HepG2 (cell line): ENCODE results near the gene ZNF618. TPM values are rescaled to one million over a fixed set of nuclear protein-coding genes. Genes with fewer than 3 reads are reported as not detected.

Experiments used
- ATAC-seq: fragments of 200-7000 bp; cut with Tn5 transposase; 3 replicates; pipeline ENCODE4 v1.9.1; 2020; ENCODE audit warnings: mild to moderate bottlenecking, moderate library complexity
- BruUV-seq: library from RNA; stranded (reverse); fragments of 400-500 nt; replicated peaks from 2 replicates; lab custom pipeline; 2021; lab: Mats Ljungman, UMichigan
- CTCF ChIA-PET: fragments of 300-600 bp; formaldehyde crosslinking; extraction: SDS; loops from one replicate; lab custom pipeline; 2021; ENCODE audit warnings: low total read pairs, inconsistent platforms, low intra/inter-chr PET ratio; lab: Yijun Ruan, JAX
- POLR2A ChIA-PET: fragments of 350-600 bp; sonication (Branson Sonifier 250); formaldehyde crosslinking; loops from one replicate; lab custom pipeline; 2020; ENCODE audit warnings: antibody characterized with exemption, inconsistent platforms; lab: Yijun Ruan, JAX
- DNase-seq: peaks from one replicate; pipeline ENCODE4 v3.0.0-alpha.2; 2015; ENCODE audit warnings: low spot score
- FAIRE-seq: peaks from 3 replicates; lab custom pipeline; 2011; peaks lifted over from hg19 to GRCh38; lab: Jason Lieb, UNC
- H2AFZ ChIP-seq: one replicate; pipeline ENCODE4 v1.6.1; 2011; ENCODE audit warnings: low read length, inconsistent platforms
- H3K27ac ChIP-seq: fragments of 300-600 bp; 3 replicates; pipeline ENCODE4 v1.8.0; 2011; ENCODE audit warnings: mixed run types, mild to moderate bottlenecking, mixed read lengths, low read length, inconsistent platforms; ENCODE audit not compliant: insufficient read depth; ENCODE audit errors: extremely low read length
- H3K27me3 ChIP-seq, 2 experiments: fragments of 200-600 bp in 1 of 2; 2 replicates in 1 of 2; 3 replicates in 1 of 2; pipeline versions ENCODE4 v1.6.0 to v1.8.0; 2011; ENCODE audit warnings: low read length in 2 of 2, mild to moderate bottlenecking in 2 of 2, moderate library complexity in 2 of 2, inconsistent platforms in 1 of 2; ENCODE audit not compliant: insufficient read depth in 2 of 2, control insufficient read depth in 1 of 2
- H3K36me3 ChIP-seq, 2 experiments: fragments of 200-600 bp in 1 of 2; replicated peaks in 1 of 2; 2 replicates in 1 of 2; 3 replicates in 1 of 2; pipeline versions ENCODE4 v1.5.1 to v1.8.0; 2011; ENCODE audit warnings: low read length in 2 of 2, inconsistent platforms in 1 of 2; ENCODE audit not compliant: insufficient read depth in 2 of 2, control insufficient read depth in 1 of 2
- H3K4me1 ChIP-seq: 2 replicates; pipeline ENCODE4 v1.5.1; 2012; ENCODE audit warnings: low read length, inconsistent platforms; ENCODE audit not compliant: insufficient read depth
- H3K4me2 ChIP-seq: 2 replicates; pipeline ENCODE4 v1.6.0; 2011; ENCODE audit warnings: low read depth, low read length, inconsistent platforms
- H3K4me3 ChIP-seq, 3 experiments: fragments of 200-600 bp in 1 of 3; sonication (generic), shearing (Covaris generic) in 1 of 3; replicated peaks in 1 of 3; 2 replicates each; pipeline ENCODE4 v1.5.1; 2011 to 2016; ENCODE audit warnings: low read length in 3 of 3, inconsistent platforms in 2 of 3, low read depth in 2 of 3, mild to moderate bottlenecking in 2 of 3, control low read depth in 1 of 3, mixed read lengths in 1 of 3; ENCODE audit not compliant: insufficient read depth in 1 of 3
- H3K79me2 ChIP-seq: one replicate; pipeline ENCODE4 v1.6.1; 2011; ENCODE audit warnings: low read length, inconsistent platforms; ENCODE audit not compliant: insufficient read depth
- H3K9ac ChIP-seq: 2 replicates; pipeline ENCODE4 v1.6.0; 2011; ENCODE audit warnings: mild to moderate bottlenecking, low read depth, low read length, inconsistent platforms; ENCODE audit not compliant: insufficient read depth
- H3K9me3 ChIP-seq: 2 replicates; pipeline ENCODE4 v1.5.1; 2012; ENCODE audit warnings: mild to moderate bottlenecking, low read length
- H4K20me1 ChIP-seq: 2 replicates; pipeline ENCODE4 v1.6.0; 2011; ENCODE audit warnings: inconsistent platforms, mild to moderate bottlenecking, low read length, moderate library complexity; ENCODE audit not compliant: insufficient read depth
- CENPT ChIP-seq: sonication (generic); formaldehyde crosslinking; IDR thresholded peaks from 2 replicates; pipeline ENCODE4 v1.8.0; 2022; ENCODE audit warnings: low read depth, mild to moderate bottlenecking, moderate library complexity, missing genetic modification reagents
- MAFF ChIP-seq: IDR thresholded peaks from 2 replicates; pipeline ENCODE4 v1.6.1; 2011; ENCODE audit warnings: low read depth, low read length, improper control_type of control experiment
- NFRKB ChIP-seq: fragments of 450-650 bp; IDR thresholded peaks from 2 replicates; pipeline ENCODE4 v1.6.1; 2017
- NR2F1 ChIP-seq, 2 experiments: fragments of 450-650 bp in 1 of 2; formaldehyde crosslinking in 1 of 2; IDR thresholded peaks; 2 replicates each; pipeline versions ENCODE4 v1.5.0 to v1.6.1; 2016 to 2020; ENCODE audit warnings: mild to moderate bottlenecking in 1 of 2, missing compliant biosample characterization in 1 of 2, missing genetic modification reagents in 1 of 2, moderate library complexity in 1 of 2
- PPARG ChIP-seq: conservative IDR thresholded peaks from 2 replicates; pipeline ENCODE4 v1.6.1; 2016; ENCODE audit warnings: missing biosample characterization, missing genetic modification reagents
- ZBTB1 ChIP-seq: sonication (generic); formaldehyde crosslinking; IDR thresholded peaks from 2 replicates; pipeline ENCODE4 v1.4.0; 2020; ENCODE audit warnings: missing genetic modification reagents, borderline replicate concordance
- ZNF619 ChIP-seq: sonication (generic); formaldehyde crosslinking; IDR thresholded peaks from 2 replicates; pipeline ENCODE4 v1.4.0; 2020; ENCODE audit warnings: mild to moderate bottlenecking, missing genetic modification reagents
- ZNF780A ChIP-seq: sonication (generic); formaldehyde crosslinking; IDR thresholded peaks from 2 replicates; pipeline ENCODE4 v1.8.0; 2022; ENCODE audit warnings: mild to moderate bottlenecking, missing genetic modification reagents, moderate library complexity
- ZSCAN25 ChIP-seq: sonication (generic); formaldehyde crosslinking; IDR thresholded peaks from 2 replicates; pipeline ENCODE4 v1.8.0; 2022; ENCODE audit warnings: mild to moderate bottlenecking, missing genetic modification reagents
- WGBS: methylation state at CpG from one replicate; pipeline ENCODE4 v1.1.6; 2017; ENCODE audit warnings: low lambda C conversion rate; 5-methylcytosine and 5-hydroxymethylcytosine counted together
- in situ Hi-C: cut with HindIII; loops from 2 replicates; pipeline ENCODE4 v1.10.0; 2017; ENCODE audit warnings: low pct_unique_long_range_greater_than_20kb; ENCODE audit not compliant: extremely low pct_ligation_motif_present
- intact Hi-C: fragments of 100-400 bp; cut with micrococcal nuclease; formaldehyde crosslinking; loops from one replicate; pipeline ENCODE4 v1.10.0; 2022; ENCODE audit not compliant: unreplicated experiment
- polyA plus RNA-seq, 8 experiments: library from polyadenylated mRNA; depleted of rRNA in 3 of 8; stranded (reverse) in 7 of 8; unstranded in 1 of 8; fragments of >200 nt; fragmentation: Illumina TruSeq in 4 of 8; extraction: Trizol in 4 of 8; gene quantifications; 2 replicates each; pipeline versions ENCODE4 v1.2.1 to v1.2.3, GENCODE V29; 2011 to 2016; ENCODE audit warnings: low read depth in 4 of 8, missing spikeins in 1 of 8, mixed read lengths in 1 of 8; ENCODE audit not compliant: insufficient read depth in 1 of 8
- total RNA-seq, 5 experiments: library from RNA; depleted of rRNA; stranded (reverse); fragments of >200 nt; fragmentation: Illumina TruSeq; extraction: Trizol; gene quantifications; 2 replicates each; pipeline ENCODE4 v1.2.3, GENCODE V29; 2016; ENCODE audit warnings: low read depth in 1 of 5
- TF ChIP-seq, protein P1 (sequence below): sonication (generic); formaldehyde crosslinking; conservative IDR thresholded peaks from 2 replicates; pipeline ENCODE4 v1.8.0; 2022; ENCODE audit warnings: missing genetic modification reagents
- TF ChIP-seq, protein P2 (sequence below): sonication (generic); formaldehyde crosslinking; IDR thresholded peaks from 2 replicates; pipeline ENCODE4 v1.4.0; 2020; ENCODE audit warnings: missing genetic modification reagents
- TF ChIP-seq, protein P3 (sequence below): sonication (generic); formaldehyde crosslinking; IDR thresholded peaks from 2 replicates; pipeline ENCODE4 v1.4.0; 2020; ENCODE audit warnings: missing genetic modification reagents

ZNF618 gene
- total and polyA plus RNA-seq, 2 of the 13 experiments (the other 11 are each of a cell fraction or from before 2014, with no cell fraction given), result 0.07 TPM

DNA sequence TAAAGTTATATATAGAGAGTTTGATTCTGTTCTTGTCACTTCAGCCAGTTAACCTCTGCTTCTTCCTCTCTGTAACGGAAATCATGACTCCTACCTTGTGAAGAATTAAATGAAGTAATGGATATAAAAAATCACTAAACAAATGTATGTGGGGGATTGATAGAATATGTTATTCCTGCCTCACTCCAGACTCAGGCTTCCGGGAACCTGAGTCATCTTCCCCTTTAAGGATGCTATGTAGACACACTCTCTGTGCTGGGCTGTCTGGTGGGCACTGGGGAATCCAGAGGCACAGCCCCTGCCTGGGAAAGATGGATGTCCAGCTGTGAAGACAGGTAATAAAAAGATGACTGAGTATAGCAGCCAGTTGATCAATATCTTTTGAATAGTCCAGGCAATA lies 77.4 kb downstream of the ZNF618 start:
- FAIRE-seq (no peak), DNase-seq (no peak), ATAC-seq (no peak)
- Histone ChIP-seq H3K27ac (no peak overlapping the region), H3K4me1 (no peaks in the 10 kb centered on the region), H2AFZ (no peak overlapping the region), H3K27me3 (peaks cover 0 to 5% of the 10 kb centered on the region in 2 experiments; a peak in 1 of 5 replicates), H3K79me2 (no peaks in the 10 kb centered on the region), H4K20me1 (no peaks in the 10 kb centered on the region), H3K4me3 (no peak overlapping the region), H3K36me3 (no peaks in the 10 kb centered on the region), H3K9me3 (no peaks in the 10 kb centered on the region), H3K9ac (no peak overlapping the region), H3K4me2 (no peak overlapping the region)
- CTCF ChIA-PET, result no interaction called here
- WGBS, result 10% methylated on average over 2 of the region's 2 CpGs
- intact Hi-C loops, result no loop called here
- BruUV-seq, result no TSS peak
- TF ChIP-seq PPARG (CRISPR knock-in tag) (no peak), ZBTB1 (CRISPR knock-in tag) (no peak), ZNF780A (CRISPR knock-in tag) (no peak)
- TF ChIP-seq, protein P1, sequence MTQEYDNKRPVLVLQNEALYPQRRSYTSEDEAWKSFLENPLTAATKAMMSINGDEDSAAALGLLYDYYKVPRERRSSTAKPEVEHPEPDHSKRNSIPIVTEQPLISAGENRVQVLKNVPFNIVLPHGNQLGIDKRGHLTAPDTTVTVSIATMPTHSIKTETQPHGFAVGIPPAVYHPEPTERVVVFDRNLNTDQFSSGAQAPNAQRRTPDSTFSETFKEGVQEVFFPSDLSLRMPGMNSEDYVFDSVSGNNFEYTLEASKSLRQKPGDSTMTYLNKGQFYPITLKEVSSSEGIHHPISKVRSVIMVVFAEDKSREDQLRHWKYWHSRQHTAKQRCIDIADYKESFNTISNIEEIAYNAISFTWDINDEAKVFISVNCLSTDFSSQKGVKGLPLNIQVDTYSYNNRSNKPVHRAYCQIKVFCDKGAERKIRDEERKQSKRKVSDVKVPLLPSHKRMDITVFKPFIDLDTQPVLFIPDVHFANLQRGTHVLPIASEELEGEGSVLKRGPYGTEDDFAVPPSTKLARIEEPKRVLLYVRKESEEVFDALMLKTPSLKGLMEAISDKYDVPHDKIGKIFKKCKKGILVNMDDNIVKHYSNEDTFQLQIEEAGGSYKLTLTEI, result no peak
- POLR2A ChIA-PET, result no interaction called here
- in situ Hi-C loops, result no loop called here

DNA sequence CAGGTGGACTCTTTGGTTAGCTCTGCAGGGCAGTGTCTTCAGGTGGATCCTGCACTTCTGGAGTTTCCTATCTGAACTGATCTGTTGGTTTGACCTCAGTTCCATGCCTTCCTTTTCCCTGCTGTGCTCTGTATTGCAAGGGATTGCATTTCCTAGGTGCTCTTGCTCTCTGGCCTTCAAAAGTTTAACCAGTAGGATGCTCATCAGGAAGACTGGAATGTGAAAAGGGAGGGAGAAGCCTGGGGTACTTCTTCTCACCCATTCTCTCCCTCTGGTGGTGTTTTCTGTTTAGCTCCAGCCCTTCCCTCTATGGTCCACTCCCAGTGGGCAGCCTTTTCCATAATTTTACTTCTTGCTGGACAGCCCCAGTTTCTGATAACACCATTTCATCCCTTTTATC lies 78.5 kb downstream of the ZNF618 start:
- intact Hi-C loops, result no loop called here
- no peak overlapping the region for H3K4me2 ChIP-seq
- H2AFZ ChIP-seq, result no peak overlapping the region
- H3K27me3 ChIP-seq, result peaks cover 0 to 3% of the 10 kb centered on the region in 2 experiments; a peak in 1 of 5 replicates
- no peaks in the 10 kb centered on the region for H3K79me2 ChIP-seq
- in situ Hi-C loops, result no loop called here
- H4K20me1 ChIP-seq, result no peaks in the 10 kb centered on the region
- TF ChIP-seq ZSCAN25, result no peak
- TF ChIP-seq NR2F1 (CRISPR knock-in tag; IDR thresholded peaks at IDR 0.05), result no peak
- no peak for TF ChIP-seq CENPT (CRISPR knock-in tag)
- TF ChIP-seq, protein P2, sequence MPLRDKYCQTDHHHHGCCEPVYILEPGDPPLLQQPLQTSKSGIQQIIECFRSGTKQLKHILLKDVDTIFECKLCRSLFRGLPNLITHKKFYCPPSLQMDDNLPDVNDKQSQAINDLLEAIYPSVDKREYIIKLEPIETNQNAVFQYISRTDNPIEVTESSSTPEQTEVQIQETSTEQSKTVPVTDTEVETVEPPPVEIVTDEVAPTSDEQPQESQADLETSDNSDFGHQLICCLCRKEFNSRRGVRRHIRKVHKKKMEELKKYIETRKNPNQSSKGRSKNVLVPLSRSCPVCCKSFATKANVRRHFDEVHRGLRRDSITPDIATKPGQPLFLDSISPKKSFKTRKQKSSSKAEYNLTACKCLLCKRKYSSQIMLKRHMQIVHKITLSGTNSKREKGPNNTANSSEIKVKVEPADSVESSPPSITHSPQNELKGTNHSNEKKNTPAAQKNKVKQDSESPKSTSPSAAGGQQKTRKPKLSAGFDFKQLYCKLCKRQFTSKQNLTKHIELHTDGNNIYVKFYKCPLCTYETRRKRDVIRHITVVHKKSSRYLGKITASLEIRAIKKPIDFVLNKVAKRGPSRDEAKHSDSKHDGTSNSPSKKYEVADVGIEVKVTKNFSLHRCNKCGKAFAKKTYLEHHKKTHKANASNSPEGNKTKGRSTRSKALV, result no peak
- no peak for TF ChIP-seq MAFF
- TF ChIP-seq NFRKB, result no peak
- TF ChIP-seq ZNF619 (CRISPR knock-in tag), result no peak
- TF ChIP-seq, protein P3, sequence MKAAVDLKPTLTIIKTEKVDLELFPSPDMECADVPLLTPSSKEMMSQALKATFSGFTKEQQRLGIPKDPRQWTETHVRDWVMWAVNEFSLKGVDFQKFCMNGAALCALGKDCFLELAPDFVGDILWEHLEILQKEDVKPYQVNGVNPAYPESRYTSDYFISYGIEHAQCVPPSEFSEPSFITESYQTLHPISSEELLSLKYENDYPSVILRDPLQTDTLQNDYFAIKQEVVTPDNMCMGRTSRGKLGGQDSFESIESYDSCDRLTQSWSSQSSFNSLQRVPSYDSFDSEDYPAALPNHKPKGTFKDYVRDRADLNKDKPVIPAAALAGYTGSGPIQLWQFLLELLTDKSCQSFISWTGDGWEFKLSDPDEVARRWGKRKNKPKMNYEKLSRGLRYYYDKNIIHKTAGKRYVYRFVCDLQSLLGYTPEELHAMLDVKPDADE, result no peak
- BruUV-seq, result no TSS peak
- no peak overlapping the region for H3K27ac ChIP-seq
- ATAC-seq (no peak), FAIRE-seq (no peak), DNase-seq (no peak)
- ChIA-PET CTCF (no interaction called here), POLR2A (no interaction called here)
- no peaks in the 10 kb centered on the region for H3K4me1 ChIP-seq
- no peak overlapping the region for H3K9ac ChIP-seq
- H3K9me3 ChIP-seq, result no peaks in the 10 kb centered on the region
- H3K4me3 ChIP-seq, result no peak overlapping the region
- H3K36me3 ChIP-seq, result no peaks in the 10 kb centered on the region
